DND-41 (cell line): ENCODE data around the gene FHIT.

Experiments
- ATAC-seq: fragments of 200-7000 bp; cut with Tn5 transposase; 3 replicates; pipeline ENCODE4 v1.9.1; 2021; ENCODE audit warnings: low read depth; ENCODE audit not compliant: insufficient read depth
- DNase-seq: peaks from one replicate; pipeline ENCODE4 v3.0.0-alpha.2; 2020
- H2AFZ ChIP-seq: 2 replicates; pipeline ENCODE4 v1.6.0; 2012; ENCODE audit warnings: low read depth, low read length
- H3K27ac ChIP-seq: 2 replicates; pipeline ENCODE4 v1.5.1; 2012; ENCODE audit warnings: low read length, inconsistent platforms
- H3K27me3 ChIP-seq: fragments of 200-600 bp; sonication (generic); 2 replicates; pipeline ENCODE4 v1.6.0; 2012; ENCODE audit warnings: low read length, mild to moderate bottlenecking, inconsistent platforms; ENCODE audit not compliant: insufficient read depth, poor library complexity
- H3K36me3 ChIP-seq: 2 replicates; pipeline ENCODE4 v1.5.1; 2012; ENCODE audit warnings: low read length, inconsistent platforms; ENCODE audit not compliant: insufficient read depth
- H3K4me1 ChIP-seq: 2 replicates; pipeline ENCODE4 v1.5.1; 2012; ENCODE audit warnings: mild to moderate bottlenecking, low read length; ENCODE audit not compliant: insufficient read depth
- H3K4me2 ChIP-seq: 2 replicates; pipeline ENCODE4 v1.6.0; 2012; ENCODE audit warnings: mild to moderate bottlenecking, moderate library complexity, low read length, inconsistent platforms; ENCODE audit not compliant: insufficient read depth
- H3K4me3 ChIP-seq, 2 experiments: fragments of 200-600 bp in 1 of 2; shearing (Covaris generic) in 1 of 2; 2 replicates each; pipeline ENCODE4 v1.5.1; 2012 to 2016; ENCODE audit warnings: inconsistent platforms in 2 of 2, low read length in 2 of 2, mild to moderate bottlenecking in 2 of 2, low read depth in 1 of 2, moderate library complexity in 1 of 2
- H3K79me2 ChIP-seq: 2 replicates; pipeline ENCODE4 v1.6.0; 2012; ENCODE audit warnings: low read length, inconsistent platforms; ENCODE audit not compliant: insufficient read depth
- H3K9ac ChIP-seq: 2 replicates; pipeline ENCODE4 v1.6.0; 2012; ENCODE audit warnings: low read depth, mild to moderate bottlenecking, inconsistent platforms, low read length, moderate library complexity
- H3K9me3 ChIP-seq: 2 replicates; pipeline ENCODE4 v1.5.1; 2012; ENCODE audit warnings: low read length, moderate library complexity, mild to moderate bottlenecking, inconsistent platforms; ENCODE audit not compliant: insufficient read depth, severe bottlenecking
- H4K20me1 ChIP-seq: 2 replicates; pipeline ENCODE4 v1.6.0; 2012; ENCODE audit warnings: low read length; ENCODE audit not compliant: insufficient read depth
- CTCF ChIP-seq: IDR thresholded peaks from 2 replicates; pipeline ENCODE4 v1.5.1; 2012; ENCODE audit warnings: borderline replicate concordance, low read length, moderate library complexity, mild to moderate bottlenecking; ENCODE audit not compliant: poor library complexity, severe bottlenecking; ENCODE audit errors: extremely low read depth
- EZH2 ChIP-seq: IDR thresholded peaks from 3 replicates; pipeline ENCODE4 v1.6.1; 2012; ENCODE audit warnings: borderline replicate concordance, low read depth, mild to moderate bottlenecking, moderate library complexity, low read length, inconsistent platforms; ENCODE audit not compliant: severe bottlenecking

FHIT gene

GRCh38 chr3:60081381-60082095 lies 1169.7 kb downstream of the FHIT start:
- Histone ChIP-seq H3K9me3 (peaks cover 18% of the 10 kb centered on the region), H3K4me2 (peak overlapping the region; percentile 61), H3K36me3 (no peaks in the 10 kb centered on the region), H3K4me1 (peaks cover 87% of the 10 kb centered on the region), H3K27ac (peak overlapping the region; percentile 98), H3K27me3 (no peaks in the 10 kb centered on the region), H3K79me2 (peaks cover 45% of the 10 kb centered on the region), H4K20me1 (no peaks in the 10 kb centered on the region), H3K4me3 (peak overlapping the region in 1 of 2 experiments; percentile 47; a peak in 2 of 4 replicates), H2AFZ (peak overlapping the region; percentile 44), H3K9ac (peak overlapping the region; percentile 76)
- peak; percentile 55 for DNase-seq
- peak; percentile 65 for ATAC-seq
- no peak for TF ChIP-seq EZH2

GRCh38 chr3:60080648-60081047 lies 1170.6 kb downstream of the FHIT start:
- TF ChIP-seq EZH2: no peak
- TF ChIP-seq CTCF: peak; percentile 37
- Histone ChIP-seq H3K9me3 (peaks cover 14% of the 10 kb centered on the region), H3K79me2 (peaks cover 53% of the 10 kb centered on the region), H3K4me2 (peak overlapping the region; percentile 61), H2AFZ (peak overlapping the region; percentile 43), H3K9ac (peak overlapping the region; percentile 76), H3K4me3 (peak overlapping the region; percentile 7 to 47; a peak in 3 of 4 replicates), H3K27ac (peak overlapping the region; percentile 98), H4K20me1 (no peaks in the 10 kb centered on the region), H3K27me3 (no peaks in the 10 kb centered on the region), H3K4me1 (peaks cover 87% of the 10 kb centered on the region), H3K36me3 (peaks cover 3% of the 10 kb centered on the region; the same call in 1 of the 2 replicates)
- DNase-seq (peak; percentile 38), ATAC-seq (peak; percentile 43)

GRCh38 chr3:60079076-60079475 lies 1172.2 kb downstream of the FHIT start:
- no peaks in the 10 kb centered on the region for H4K20me1 ChIP-seq
- H3K27ac ChIP-seq: peak overlapping the region; percentile 98
- H3K27me3 ChIP-seq: no peaks in the 10 kb centered on the region
- H3K79me2 ChIP-seq: peaks cover 69% of the 10 kb centered on the region
- H3K9ac ChIP-seq: peak overlapping the region; percentile 76
- H3K4me3 ChIP-seq: peak overlapping the region; percentile 7 to 47; a peak in 3 of 4 replicates
- H3K4me2 ChIP-seq: peak overlapping the region; percentile 61
- peaks cover 94% of the 10 kb centered on the region for H3K4me1 ChIP-seq
- DNase-seq (peak; percentile 80), ATAC-seq (peak; percentile 70)
- peaks cover 9% of the 10 kb centered on the region for H3K9me3 ChIP-seq
- TF ChIP-seq EZH2: no peak
- peak; percentile 68 for TF ChIP-seq CTCF
- peak overlapping the region; percentile 28 for H2AFZ ChIP-seq
- H3K36me3 ChIP-seq: peaks cover 5% of the 10 kb centered on the region; the same call in 1 of the 2 replicates

GRCh38 chr3:60076331-60076730 lies 1174.9 kb downstream of the FHIT start:
- H3K9me3 ChIP-seq: peaks cover 3% of the 10 kb centered on the region
- H3K27me3 ChIP-seq: no peaks in the 10 kb centered on the region
- H3K4me1 ChIP-seq: peaks cover 97% of the 10 kb centered on the region
- ATAC-seq: no peak
- no peak for DNase-seq
- TF ChIP-seq CTCF (no peak), EZH2 (no peak)
- H3K79me2 ChIP-seq: peaks cover 97% of the 10 kb centered on the region
- H3K4me2 ChIP-seq: peak overlapping the region; percentile 61
- peak overlapping the region; percentile 57 for H2AFZ ChIP-seq
- H3K4me3 ChIP-seq: peak overlapping the region in 1 of 2 experiments; percentile 47; a peak in 3 of 4 replicates
- H4K20me1 ChIP-seq: no peaks in the 10 kb centered on the region
- peaks cover 17% of the 10 kb centered on the region for H3K36me3 ChIP-seq
- peak overlapping the region; percentile 76 for H3K9ac ChIP-seq
- peak overlapping the region; percentile 98 for H3K27ac ChIP-seq
